HG03066 (cell line): ENCODE data around the gene NNMT.

Experiments used
- ATAC-seq: cut with Tn5 transposase; IDR thresholded peaks from one replicate; pipeline ENCODE4 v1.9.1; 2021; ENCODE audit warnings: low read depth; ENCODE audit not compliant: unreplicated experiment

The NNMT gene

GRCh38 chr11:114262681-114263512 lies 33.3 kb upstream of the NNMT start:
- ATAC-seq: no peak

GRCh38 chr11:114263513-114264170 lies 32.6 kb upstream of the NNMT start:
- ATAC-seq: no peak

GRCh38 chr11:114264381-114264780 lies 31.8 kb upstream of the NNMT start:
- ATAC-seq: no peak

GRCh38 chr11:114265122-114265878 lies 30.9 kb upstream of the NNMT start:
- no peak for ATAC-seq

GRCh38 chr11:114269498-114269897 lies 26.7 kb upstream of the NNMT start:
- ATAC-seq: no peak

- ATAC-seq: no peak
These were observed 25.5 kb upstream of the NNMT start for GRCh38 chr11:114270531-114271270.

- no peak for ATAC-seq
These were observed 24.9 kb upstream of the NNMT start for GRCh38 chr11:114271316-114271715.

- ATAC-seq: no peak
These were observed 23.9 kb upstream of the NNMT start for GRCh38 chr11:114272311-114272710.

- ATAC-seq: no peak
These were observed 23.1 kb upstream of the NNMT start for GRCh38 chr11:114273071-114273470.

GRCh38 chr11:114273890-114274635 lies 22.1 kb upstream of the NNMT start:
- no peak for ATAC-seq

GRCh38 chr11:114274637-114275036 lies 21.6 kb upstream of the NNMT start:
- ATAC-seq: no peak

- ATAC-seq: no peak
These were observed 20.9 kb upstream of the NNMT start for GRCh38 chr11:114275280-114275679.

GRCh38 chr11:114276077-114276476 lies 20.1 kb upstream of the NNMT start:
- ATAC-seq: no peak

GRCh38 chr11:114277637-114278341 lies 18.4 kb upstream of the NNMT start:
- no peak for ATAC-seq

GRCh38 chr11:114278342-114279065 lies 17.7 kb upstream of the NNMT start:
- ATAC-seq: no peak

GRCh38 chr11:114279792-114280546 lies 16.2 kb upstream of the NNMT start:
- no peak for ATAC-seq

- ATAC-seq: no peak
These were observed 15.5 kb upstream of the NNMT start for GRCh38 chr11:114280696-114281095.

GRCh38 chr11:114281388-114281956 lies 14.7 kb upstream of the NNMT start:
- ATAC-seq: no peak
